SK-N-MC (cell line): ENCODE measurements around the gene GLUD1.
"Not testable (repeated sequence)": the region's sequence is repeated elsewhere in the genome, so short reads cannot be mapped to it uniquely, and the experiment has no call there.

Experiments used
- EZH2 ChIP-seq: fragments of 200-600 bp; sonication (generic); IDR thresholded peaks from one replicate; pipeline ENCODE4 v1.6.1; 2017; ENCODE audit warnings: antibody characterized with exemption
- POLR2AphosphoS5 ChIP-seq: IDR thresholded peaks from 2 replicates; pipeline ENCODE4 v1.6.1; 2012; ENCODE audit warnings: mild to moderate bottlenecking, low read depth, low read length, borderline replicate concordance

- TF ChIP-seq POLR2AphosphoS5, EZH2: not testable (repeated sequence)
Measured at GRCh38 chr10:87127048-87127447, 32.4 kb upstream of the GLUD1 start.
